ENCODE data around the gene NUP210.

NUP210 gene

GRCh38 chr3:13279532-13279910 lies 140.6 kb downstream of the NUP210 start:
- peak overlapping the region in 9 of 11 experiments; percentile 1 to 97 (median 49); a peak in 16 of 22 replicates for H3K4me2 ChIP-seq

GRCh38 chr3:13278783-13279531 lies 141.2 kb downstream of the NUP210 start:
- Histone ChIP-seq H3K9me3 (replicated peaks in 1 of 11) (peaks cover 5 to 8% (median 7%) of the 10 kb centered on the region in 11 experiments), H3K27me3 (peaks cover 35 to 52% (median 39%) of the 10 kb centered on the region in 11 experiments), H3K9ac (no peak overlapping the region), H3K4me3 (no peak overlapping the region), H3K4me2 (peak overlapping the region in 9 of 11 experiments; percentile 1 to 97 (median 49); a peak in 16 of 22 replicates), H3K36me3 (peaks cover 0 to under 1% (median 0%) of the 10 kb centered on the region in 11 experiments; a peak in 3 of 22 replicates), H3K27ac (no peak overlapping the region), H3K4me1 (peaks cover 38 to 91% (median 83%) of the 10 kb centered on the region in 10 experiments), H4K20me1 (peaks cover 0 to 43% (median 24%) of the 10 kb centered on the region in 11 experiments; a peak in 13 of 22 replicates)
- no peak for TF ChIP-seq Cebpa-rat (IDR thresholded peaks at IDR 0.05)

More at GRCh38 chr3:13279532-13279910, 140.6 kb downstream of the NUP210 start:
- Histone ChIP-seq H4K20me1 (peaks cover 0 to 37% (median 21%) of the 10 kb centered on the region in 11 experiments; a peak in 12 of 22 replicates), H3K9me3 (replicated peaks in 1 of 11) (peaks cover 10 to 14% (median 13%) of the 10 kb centered on the region in 11 experiments), H3K4me1 (peaks cover 33 to 86% (median 77%) of the 10 kb centered on the region in 10 experiments), H3K36me3 (peaks cover 0 to 6% (median 0%) of the 10 kb centered on the region in 11 experiments; a peak in 3 of 22 replicates), H3K9ac (no peak overlapping the region), H3K27me3 (peaks cover 38 to 52% (median 45%) of the 10 kb centered on the region in 11 experiments), H3K27ac (no peak overlapping the region), H3K4me3 (no peak overlapping the region)
- TF ChIP-seq Cebpa-rat (IDR thresholded peaks at IDR 0.05), result no peak

GRCh38 chr3:13277860-13278531 lies 142.1 kb downstream of the NUP210 start:
- Histone ChIP-seq H3K9ac (0 out of 22 replicates have a peak overlapping the region, but pooled peaks of 1 of the 11 experiments have one; percentile 44), H3K9me3 (replicated peaks in 1 of 11) (no peaks in the 10 kb centered on the region), H3K36me3 (no peaks in the 10 kb centered on the region), H3K4me3 (no peak overlapping the region), H3K4me1 (peaks cover 40 to 95% (median 92%) of the 10 kb centered on the region in 10 experiments), H3K4me2 (peak overlapping the region; percentile 35 to 96 (median 82)), H3K27ac (0 out of 22 replicates have a peak overlapping the region, but pooled peaks of 1 of the 11 experiments have one; percentile 9), H3K27me3 (peaks cover 25 to 49% (median 30%) of the 10 kb centered on the region in 11 experiments), H4K20me1 (peaks cover 0 to 50% (median 27%) of the 10 kb centered on the region in 11 experiments; a peak in 13 of 22 replicates)
- no peak for TF ChIP-seq Cebpa-rat (IDR thresholded peaks at IDR 0.05)

GRCh38 chr3:13277196-13277813 lies 142.8 kb downstream of the NUP210 start:
- Histone ChIP-seq H4K20me1 (peaks cover 0 to 48% (median 24%) of the 10 kb centered on the region in 11 experiments; a peak in 13 of 22 replicates), H3K4me3 (no peak overlapping the region), H3K9me3 (replicated peaks in 1 of 11) (no peaks in the 10 kb centered on the region), H3K27me3 (peaks cover 18 to 45% (median 23%) of the 10 kb centered on the region in 11 experiments), H3K4me2 (peak overlapping the region; percentile 35 to 96 (median 82); a peak in 21 of 22 replicates), H3K27ac (0 out of 22 replicates have a peak overlapping the region, but pooled peaks of 1 of the 11 experiments have one; percentile 9), H3K9ac (0 out of 22 replicates have a peak overlapping the region, but pooled peaks of 2 of the 11 experiments have one; percentile 5 to 44), H3K4me1 (peaks cover 38 to 98% (median 95%) of the 10 kb centered on the region in 10 experiments), H3K36me3 (no peaks in the 10 kb centered on the region)
- no peak for TF ChIP-seq Cebpa-rat (IDR thresholded peaks at IDR 0.05)

- no peaks in the 10 kb centered on the region for H3K9me3 ChIP-seq (replicated peaks in 1 of 11)
- peaks cover 31 to 98% (median 94%) of the 10 kb centered on the region in 10 experiments for H3K4me1 ChIP-seq
- H3K9ac ChIP-seq, result no peak overlapping the region; a peak in 1 of 22 replicates
- no peak overlapping the region for H3K4me3 ChIP-seq
- peaks cover 11 to 39% (median 16%) of the 10 kb centered on the region in 11 experiments for H3K27me3 ChIP-seq
- H4K20me1 ChIP-seq, result peaks cover 0 to 41% (median 17%) of the 10 kb centered on the region in 11 experiments; a peak in 13 of 22 replicates
- TF ChIP-seq Cebpa-rat (IDR thresholded peaks at IDR 0.05), result no peak
- peak overlapping the region in 9 of 11 experiments; percentile 29 to 96 (median 86); a peak in 16 of 22 replicates for H3K4me2 ChIP-seq
- H3K27ac ChIP-seq, result no peak overlapping the region; a peak in 1 of 22 replicates
- H3K36me3 ChIP-seq, result no peaks in the 10 kb centered on the region
Measured at GRCh38 chr3:13276438-13277195, 143.5 kb downstream of the NUP210 start.

GRCh38 chr3:13275376-13276005 lies 144.6 kb downstream of the NUP210 start:
- no peak overlapping the region for H3K4me3 ChIP-seq
- TF ChIP-seq Cebpa-rat (IDR thresholded peaks at IDR 0.05), result no peak
- peak overlapping the region in 4 of 11 experiments; percentile 2 to 63 (median 40); a peak in 4 of 22 replicates for H3K9ac ChIP-seq
- H3K4me2 ChIP-seq, result peak overlapping the region in 9 of 11 experiments; percentile 73 to 96 (median 86); a peak in 17 of 22 replicates
- no peaks in the 10 kb centered on the region for H3K36me3 ChIP-seq
- H3K4me1 ChIP-seq, result peaks cover 21 to 89% (median 83%) of the 10 kb centered on the region in 10 experiments; a peak in 19 of 20 replicates
- peaks cover 0 to 30% (median 11%) of the 10 kb centered on the region in 11 experiments; a peak in 11 of 22 replicates for H4K20me1 ChIP-seq
- peaks cover under 1 to 29% (median 5%) of the 10 kb centered on the region in 11 experiments; a peak in 19 of 22 replicates for H3K27me3 ChIP-seq
- peaks cover 0 to 3% (median 0%) of the 10 kb centered on the region in 11 experiments; a peak in 8 of 22 replicates for H3K9me3 ChIP-seq (replicated peaks in 1 of 11)
- peak overlapping the region in 5 of 11 experiments; percentile 7 to 72 (median 54); a peak in 9 of 22 replicates for H3K27ac ChIP-seq

All from BLaER1 treated with 17β-estradiol and CSF1 and Interleukin-3, amounts not matched to agents 10 nM and 100 nM (cell line).